Neural crest cell (in vitro differentiated cells): ENCODE data around the gene DEDD2. TPM values are rescaled to one million over a fixed set of nuclear protein-coding genes. Genes with fewer than 3 reads are reported as not detected.

Experiments
- DNase-seq: peaks from one replicate; pipeline ENCODE4 v3.0.0; 2021; ENCODE audit warnings: low read depth, mixed read lengths, low spot score
- H3K27ac Mint-ChIP-seq: one replicate; pipeline ENCODE4 v1.8.0; 2021; ENCODE audit warnings: mild to moderate bottlenecking, mixed read lengths; ENCODE audit not compliant: unreplicated experiment
- H3K27me3 Mint-ChIP-seq: 2 replicates; pipeline ENCODE4 v1.8.0; 2021; ENCODE audit warnings: low read depth, mild to moderate bottlenecking, mixed read lengths
- H3K36me3 Mint-ChIP-seq: 2 replicates; pipeline ENCODE4 v1.8.0; 2021; ENCODE audit warnings: low read depth, mild to moderate bottlenecking, mixed read lengths
- H3K4me1 Mint-ChIP-seq: 2 replicates; pipeline ENCODE4 v1.8.0; 2021; ENCODE audit warnings: mixed read lengths
- H3K4me3 Mint-ChIP-seq: one replicate; pipeline ENCODE4 v1.8.0; 2021; ENCODE audit warnings: mild to moderate bottlenecking, mixed read lengths
- H3K9me3 Mint-ChIP-seq: 2 replicates; pipeline ENCODE4 v1.8.0; 2021; ENCODE audit warnings: mixed read lengths
- total RNA-seq: library from RNA; stranded (reverse); gene quantifications from 2 replicates; pipeline ENCODE4 v1.2.1, GENCODE V29; 2021
- TF ChIP-seq, protein P1 (sequence below): fragments of 200-600 bp; sonication (generic); conservative IDR thresholded peaks from 2 replicates; pipeline ENCODE4 v1.5.0; 2021; ENCODE audit warnings: antibody characterized with exemption, mild to moderate bottlenecking

DEDD2 gene
- total RNA-seq, 1 donor from 2014 or later: 21.5 TPM

DNA sequence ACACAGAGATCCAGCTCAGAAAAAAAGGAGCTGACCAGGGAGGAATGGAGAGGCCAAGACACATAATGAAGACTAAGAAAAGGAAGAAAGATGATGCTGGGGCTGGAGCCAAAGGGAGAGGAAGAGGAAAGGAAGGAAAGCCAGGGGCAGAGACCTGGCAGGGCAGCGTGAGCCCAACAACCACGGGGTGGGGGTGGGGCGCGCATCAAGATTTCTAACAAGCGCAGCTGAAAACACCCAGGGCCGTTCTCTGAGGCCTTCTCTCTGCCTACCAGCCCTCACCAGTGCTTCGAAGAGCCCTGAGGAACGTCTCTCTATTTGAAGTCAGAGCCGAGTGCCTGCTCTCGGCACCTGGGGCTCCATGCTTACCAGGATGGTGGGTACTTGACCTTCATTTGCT lies 61.7 kb downstream of the DEDD2 start:
- no peak overlapping the region for H3K4me3 Mint-ChIP-seq
- peak overlapping the region; percentile 52 for H3K27ac Mint-ChIP-seq
- peaks cover 59% of the 10 kb centered on the region for H3K27me3 Mint-ChIP-seq
- no peaks in the 10 kb centered on the region for H3K9me3 Mint-ChIP-seq
- no peaks in the 10 kb centered on the region for H3K36me3 Mint-ChIP-seq
- TF ChIP-seq, protein P1, sequence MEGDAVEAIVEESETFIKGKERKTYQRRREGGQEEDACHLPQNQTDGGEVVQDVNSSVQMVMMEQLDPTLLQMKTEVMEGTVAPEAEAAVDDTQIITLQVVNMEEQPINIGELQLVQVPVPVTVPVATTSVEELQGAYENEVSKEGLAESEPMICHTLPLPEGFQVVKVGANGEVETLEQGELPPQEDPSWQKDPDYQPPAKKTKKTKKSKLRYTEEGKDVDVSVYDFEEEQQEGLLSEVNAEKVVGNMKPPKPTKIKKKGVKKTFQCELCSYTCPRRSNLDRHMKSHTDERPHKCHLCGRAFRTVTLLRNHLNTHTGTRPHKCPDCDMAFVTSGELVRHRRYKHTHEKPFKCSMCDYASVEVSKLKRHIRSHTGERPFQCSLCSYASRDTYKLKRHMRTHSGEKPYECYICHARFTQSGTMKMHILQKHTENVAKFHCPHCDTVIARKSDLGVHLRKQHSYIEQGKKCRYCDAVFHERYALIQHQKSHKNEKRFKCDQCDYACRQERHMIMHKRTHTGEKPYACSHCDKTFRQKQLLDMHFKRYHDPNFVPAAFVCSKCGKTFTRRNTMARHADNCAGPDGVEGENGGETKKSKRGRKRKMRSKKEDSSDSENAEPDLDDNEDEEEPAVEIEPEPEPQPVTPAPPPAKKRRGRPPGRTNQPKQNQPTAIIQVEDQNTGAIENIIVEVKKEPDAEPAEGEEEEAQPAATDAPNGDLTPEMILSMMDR: no peak
- DNase-seq: no peak
- H3K4me1 Mint-ChIP-seq: peaks cover 40% of the 10 kb centered on the region

GRCh38 chr19:42154471-42155323 lies 62.8 kb downstream of the DEDD2 start:
- peaks cover 44% of the 10 kb centered on the region for H3K4me1 Mint-ChIP-seq
- peak overlapping the region; percentile 16 for H3K27ac Mint-ChIP-seq

GRCh38 chr19:42153672-42154433 lies 63.6 kb downstream of the DEDD2 start:
- H3K27ac Mint-ChIP-seq: peak overlapping the region; percentile 3
- H3K9me3 Mint-ChIP-seq: no peaks in the 10 kb centered on the region
- peaks cover 52% of the 10 kb centered on the region for H3K4me1 Mint-ChIP-seq
- TF ChIP-seq, protein P1: no peak
- no peaks in the 10 kb centered on the region for H3K36me3 Mint-ChIP-seq
- peak overlapping the region; percentile 52 for H3K4me3 Mint-ChIP-seq
- DNase-seq: no peak
- H3K27me3 Mint-ChIP-seq: peaks cover 59% of the 10 kb centered on the region

More at GRCh38 chr19:42154471-42155323, 62.8 kb downstream of the DEDD2 start:
- DNase-seq: no peak
- no peaks in the 10 kb centered on the region for H3K9me3 Mint-ChIP-seq
- H3K36me3 Mint-ChIP-seq: no peaks in the 10 kb centered on the region
- H3K27me3 Mint-ChIP-seq: peaks cover 54% of the 10 kb centered on the region
- TF ChIP-seq, protein P1: no peak
- H3K4me3 Mint-ChIP-seq: peak overlapping the region; percentile 47

DNA sequence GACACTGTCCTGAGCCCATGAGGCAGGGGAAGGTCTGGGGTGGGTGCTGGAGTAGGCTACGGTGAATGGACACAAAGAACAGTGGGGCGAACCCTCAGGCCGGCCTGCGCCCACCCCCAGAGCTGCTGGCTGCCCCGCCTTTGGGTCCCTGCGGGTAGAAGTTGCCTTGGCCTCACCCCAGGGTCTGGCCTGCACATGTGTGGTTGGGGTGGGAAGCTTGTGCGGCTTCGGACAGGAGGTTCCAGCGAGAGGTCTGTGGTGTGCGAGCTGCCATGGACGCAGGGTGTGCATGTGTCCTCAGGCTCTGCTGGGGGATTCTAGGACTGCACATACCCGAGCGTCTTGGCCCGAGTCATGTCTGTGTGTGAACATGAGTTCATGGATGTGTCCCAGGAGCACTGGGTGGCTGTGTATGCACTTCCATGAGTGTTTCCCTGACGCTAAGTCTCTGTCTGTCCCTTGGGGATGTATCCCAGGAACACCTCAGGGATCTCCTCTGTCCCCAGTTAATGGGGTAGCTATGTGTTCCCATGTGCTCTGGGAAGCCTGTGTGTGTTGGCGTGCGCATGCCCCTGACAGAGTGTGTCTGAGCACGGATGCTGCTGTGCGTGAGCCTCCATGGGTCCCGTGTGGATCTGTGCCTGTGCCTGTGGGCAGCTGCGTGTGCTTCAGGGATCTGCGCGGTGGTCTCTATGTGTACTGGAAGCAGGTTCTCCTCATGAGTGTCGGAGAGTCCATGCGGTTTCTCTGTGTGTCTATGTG lies 64.4 kb downstream of the DEDD2 start:
- DNase-seq: no peak
- peaks cover 54% of the 10 kb centered on the region for H3K4me1 Mint-ChIP-seq
- H3K27me3 Mint-ChIP-seq: peaks cover 59% of the 10 kb centered on the region
- no peaks in the 10 kb centered on the region for H3K9me3 Mint-ChIP-seq
- H3K4me3 Mint-ChIP-seq: peak overlapping the region; percentile 52
- no peaks in the 10 kb centered on the region for H3K36me3 Mint-ChIP-seq
- H3K27ac Mint-ChIP-seq: peak overlapping the region; percentile 40
- TF ChIP-seq, protein P1: no peak
